SK-N-MC (cell line): Measurements from ENCODE around the gene AK8.

Experiments
- DNase-seq: peaks from one replicate; pipeline ENCODE4 v3.0.0-alpha.2; 2011; ENCODE audit warnings: low read depth, low spot score
- H3K27ac ChIP-seq: fragments of 200-600 bp; sonication (generic); 2 replicates; pipeline ENCODE4 v1.5.1; 2016; ENCODE audit warnings: mixed run types
- H3K36me3 ChIP-seq: fragments of 200-600 bp; sonication (generic); 2 replicates; pipeline ENCODE4 v1.6.1; 2017; ENCODE audit warnings: antibody characterized with exemption, low read length, mixed read lengths; ENCODE audit not compliant: insufficient read depth
- H3K4me3 ChIP-seq: fragments of 200-600 bp; sonication (generic); 2 replicates; pipeline ENCODE4 v1.5.1; 2016
- H3K9ac ChIP-seq: fragments of 200-600 bp; sonication (generic); 2 replicates; pipeline ENCODE4 v1.8.0; 2017; ENCODE audit warnings: mixed run types, mixed read lengths; ENCODE audit not compliant: insufficient read length
- H3K9me3 ChIP-seq: fragments of 200-600 bp; sonication (generic); 2 replicates; pipeline ENCODE4 v1.6.1; 2017; ENCODE audit warnings: low read depth, mild to moderate bottlenecking, antibody characterized with exemption, low read length, moderate library complexity, mixed read lengths
- EZH2 ChIP-seq: fragments of 200-600 bp; sonication (generic); IDR thresholded peaks from one replicate; pipeline ENCODE4 v1.6.1; 2017; ENCODE audit warnings: antibody characterized with exemption
- FOXP2 ChIP-seq: optimal IDR thresholded peaks from 2 replicates; pipeline ENCODE3; 2011; ENCODE audit warnings: mild to moderate bottlenecking, moderate library complexity; ENCODE audit not compliant: insufficient read depth; ENCODE audit errors: extremely low read length, control extremely low read depth
- POLR2AphosphoS5 ChIP-seq: IDR thresholded peaks from 2 replicates; pipeline ENCODE4 v1.6.1; 2012; ENCODE audit warnings: mild to moderate bottlenecking, low read depth, low read length, borderline replicate concordance

AK8 gene

GRCh38 chr9:132832171-132832881 is 45.8 kb downstream of the AK8 start:
- H3K9me3 ChIP-seq: no peaks in the 10 kb centered on the region
- H3K9ac ChIP-seq: no peak overlapping the region
- H3K4me3 ChIP-seq: no peak overlapping the region
- no peak for DNase-seq
- H3K27ac ChIP-seq: no peak overlapping the region
- no peaks in the 10 kb centered on the region for H3K36me3 ChIP-seq
- TF ChIP-seq FOXP2 (no peak), EZH2 (no peak), POLR2AphosphoS5 (no peak)

- no peak for DNase-seq
- Histone ChIP-seq H3K4me3 (no peak overlapping the region), H3K9ac (no peak overlapping the region), H3K36me3 (no peaks in the 10 kb centered on the region), H3K27ac (no peak overlapping the region), H3K9me3 (no peaks in the 10 kb centered on the region)
- TF ChIP-seq EZH2 (no peak), POLR2AphosphoS5 (no peak), FOXP2 (no peak)
Observed at GRCh38 chr9:132828201-132828770, 49.8 kb downstream of the AK8 start.

GRCh38 chr9:132827366-132827765 is 50.7 kb downstream of the AK8 start:
- Histone ChIP-seq H3K9me3 (no peaks in the 10 kb centered on the region), H3K4me3 (no peak overlapping the region), H3K9ac (no peak overlapping the region), H3K36me3 (no peaks in the 10 kb centered on the region), H3K27ac (no peak overlapping the region)
- no peak for TF ChIP-seq POLR2AphosphoS5
- no peak for TF ChIP-seq EZH2
- no peak for TF ChIP-seq FOXP2
- no peak for DNase-seq

GRCh38 chr9:132826621-132827365 is 51.3 kb downstream of the AK8 start:
- no peaks in the 10 kb centered on the region for H3K36me3 ChIP-seq
- DNase-seq: no peak
- TF ChIP-seq POLR2AphosphoS5: no peak
- TF ChIP-seq EZH2: no peak
- no peak for TF ChIP-seq FOXP2
- no peak overlapping the region for H3K27ac ChIP-seq
- H3K4me3 ChIP-seq: no peak overlapping the region
- H3K9me3 ChIP-seq: no peaks in the 10 kb centered on the region
- no peak overlapping the region for H3K9ac ChIP-seq

- no peak overlapping the region for H3K4me3 ChIP-seq
- no peak overlapping the region for H3K9ac ChIP-seq
- H3K9me3 ChIP-seq: no peaks in the 10 kb centered on the region
- TF ChIP-seq EZH2: no peak
- no peak for TF ChIP-seq FOXP2
- no peak for TF ChIP-seq POLR2AphosphoS5
- H3K36me3 ChIP-seq: no peaks in the 10 kb centered on the region
- DNase-seq: no peak
- H3K27ac ChIP-seq: no peak overlapping the region
Observed at GRCh38 chr9:132826131-132826530, 52.0 kb downstream of the AK8 start.

- no peak overlapping the region for H3K27ac ChIP-seq
- no peak for DNase-seq
- no peak for TF ChIP-seq EZH2
- TF ChIP-seq FOXP2: no peak
- no peak for TF ChIP-seq POLR2AphosphoS5
- H3K4me3 ChIP-seq: no peak overlapping the region
- no peaks in the 10 kb centered on the region for H3K9me3 ChIP-seq
- no peak overlapping the region for H3K9ac ChIP-seq
- H3K36me3 ChIP-seq: no peaks in the 10 kb centered on the region
Observed at GRCh38 chr9:132825430-132825829, 52.7 kb downstream of the AK8 start.

GRCh38 chr9:132824951-132825350 is 53.1 kb downstream of the AK8 start:
- Histone ChIP-seq H3K4me3 (no peak overlapping the region), H3K36me3 (no peaks in the 10 kb centered on the region), H3K9ac (no peak overlapping the region), H3K9me3 (no peaks in the 10 kb centered on the region), H3K27ac (no peak overlapping the region)
- DNase-seq: no peak
- no peak for TF ChIP-seq FOXP2
- TF ChIP-seq POLR2AphosphoS5: no peak

- H3K4me3 ChIP-seq: no peak overlapping the region
- no peak for TF ChIP-seq EZH2
- TF ChIP-seq POLR2AphosphoS5: no peak
- TF ChIP-seq FOXP2: no peak
- H3K27ac ChIP-seq: no peak overlapping the region
- DNase-seq: no peak
- no peaks in the 10 kb centered on the region for H3K36me3 ChIP-seq
- no peak overlapping the region for H3K9ac ChIP-seq
- H3K9me3 ChIP-seq: no peaks in the 10 kb centered on the region
Observed at GRCh38 chr9:132824151-132824550, 53.9 kb downstream of the AK8 start.
